ENCODE measurements around the gene DOCK9.

DNA sequence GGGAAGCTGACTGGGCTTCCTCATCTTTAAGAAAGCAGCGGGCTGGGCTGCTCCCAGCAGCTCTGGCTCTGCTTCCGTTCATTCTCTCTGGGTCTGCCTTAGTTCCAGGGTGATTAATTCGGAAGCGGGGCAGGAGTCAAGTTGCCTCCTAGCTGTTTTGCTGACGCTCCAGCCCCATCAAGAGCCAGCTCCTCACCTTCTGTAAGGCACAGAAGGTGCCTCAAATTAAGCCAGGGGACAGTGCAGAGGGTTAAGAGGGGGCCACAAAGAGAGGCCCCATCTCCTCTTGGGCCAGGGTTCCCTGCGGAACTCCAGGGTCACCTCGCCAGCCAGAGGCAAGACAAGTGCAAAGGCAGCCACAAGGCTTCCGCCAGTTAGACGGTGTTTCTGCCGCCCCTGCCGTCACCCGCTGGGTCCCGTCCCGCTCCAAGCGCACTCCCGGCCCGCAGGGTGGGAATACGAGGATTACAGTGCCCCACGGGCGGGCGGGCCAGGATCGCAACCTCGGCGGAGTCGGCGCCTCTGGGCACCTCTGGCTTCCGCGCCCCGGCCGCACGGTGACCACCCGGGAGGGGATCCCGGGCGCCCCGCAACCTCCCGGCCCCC is 225.9 kb downstream of the DOCK9 start:
- TF ChIP-seq, protein P1, sequence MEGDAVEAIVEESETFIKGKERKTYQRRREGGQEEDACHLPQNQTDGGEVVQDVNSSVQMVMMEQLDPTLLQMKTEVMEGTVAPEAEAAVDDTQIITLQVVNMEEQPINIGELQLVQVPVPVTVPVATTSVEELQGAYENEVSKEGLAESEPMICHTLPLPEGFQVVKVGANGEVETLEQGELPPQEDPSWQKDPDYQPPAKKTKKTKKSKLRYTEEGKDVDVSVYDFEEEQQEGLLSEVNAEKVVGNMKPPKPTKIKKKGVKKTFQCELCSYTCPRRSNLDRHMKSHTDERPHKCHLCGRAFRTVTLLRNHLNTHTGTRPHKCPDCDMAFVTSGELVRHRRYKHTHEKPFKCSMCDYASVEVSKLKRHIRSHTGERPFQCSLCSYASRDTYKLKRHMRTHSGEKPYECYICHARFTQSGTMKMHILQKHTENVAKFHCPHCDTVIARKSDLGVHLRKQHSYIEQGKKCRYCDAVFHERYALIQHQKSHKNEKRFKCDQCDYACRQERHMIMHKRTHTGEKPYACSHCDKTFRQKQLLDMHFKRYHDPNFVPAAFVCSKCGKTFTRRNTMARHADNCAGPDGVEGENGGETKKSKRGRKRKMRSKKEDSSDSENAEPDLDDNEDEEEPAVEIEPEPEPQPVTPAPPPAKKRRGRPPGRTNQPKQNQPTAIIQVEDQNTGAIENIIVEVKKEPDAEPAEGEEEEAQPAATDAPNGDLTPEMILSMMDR (conservative IDR thresholded peaks at IDR 0.05; ENCODE audit: low read depth, low read length), result no peak
- TF ChIP-seq EZH2 (IDR thresholded peaks at IDR 0.05; ENCODE audit: low read length, unreplicated experiment), result no peak
- no peak for TF ChIP-seq EZH2phosphoT487 (IDR thresholded peaks at IDR 0.05; ENCODE audit: borderline replicate concordance, low read length)
